Stimulated activated naive CD8-positive, alpha-beta T cell treated with anti-CD3 and anti-CD28 coated beads, Interleukin-15, Interleukin-2, amounts not matched to agents 100 ng/mL and 50 ng/mL, for 24 hours (primary cell): ENCODE measurements around the gene KRT76.

ENCODE experiments used
- H3K27ac Mint-ChIP-seq: one replicate; pipeline ENCODE4 v1.8.0; 2021; ENCODE audit warnings: mild to moderate bottlenecking, mixed read lengths
- H3K27me3 Mint-ChIP-seq: one replicate; pipeline ENCODE4 v1.8.0; 2021; ENCODE audit warnings: mixed read lengths
- H3K36me3 Mint-ChIP-seq: one replicate; pipeline ENCODE4 v1.8.0; 2021; ENCODE audit warnings: low read depth, mixed read lengths
- H3K4me1 Mint-ChIP-seq: one replicate; pipeline ENCODE4 v1.8.0; 2021; ENCODE audit warnings: low read depth, mixed read lengths
- H3K4me3 Mint-ChIP-seq: one replicate; pipeline ENCODE4 v1.8.0; 2021; ENCODE audit warnings: mild to moderate bottlenecking, mixed read lengths
- H3K9me3 Mint-ChIP-seq: one replicate; pipeline ENCODE4 v1.8.0; 2021; ENCODE audit warnings: mixed read lengths

Gene KRT76

GRCh38 chr12:52806169-52806811 lies 29.1 kb upstream of the KRT76 start:
- Mint-ChIP-seq H3K36me3 (no peaks in the 10 kb centered on the region), H3K4me3 (no peak overlapping the region), H3K4me1 (no peaks in the 10 kb centered on the region), H3K9me3 (no peaks in the 10 kb centered on the region), H3K27me3 (no peaks in the 10 kb centered on the region), H3K27ac (no peak overlapping the region)

GRCh38 chr12:52805739-52806138 lies 28.6 kb upstream of the KRT76 start:
- no peaks in the 10 kb centered on the region for H3K9me3 Mint-ChIP-seq
- no peak overlapping the region for H3K4me3 Mint-ChIP-seq
- no peaks in the 10 kb centered on the region for H3K36me3 Mint-ChIP-seq
- H3K4me1 Mint-ChIP-seq, result no peaks in the 10 kb centered on the region
- no peaks in the 10 kb centered on the region for H3K27me3 Mint-ChIP-seq
- no peak overlapping the region for H3K27ac Mint-ChIP-seq

GRCh38 chr12:52805000-52805399 lies 27.9 kb upstream of the KRT76 start:
- Mint-ChIP-seq H3K27me3 (no peaks in the 10 kb centered on the region), H3K4me1 (no peaks in the 10 kb centered on the region), H3K4me3 (no peak overlapping the region), H3K36me3 (no peaks in the 10 kb centered on the region), H3K9me3 (no peaks in the 10 kb centered on the region), H3K27ac (no peak overlapping the region)

GRCh38 chr12:52802442-52802841 lies 25.3 kb upstream of the KRT76 start:
- no peaks in the 10 kb centered on the region for H3K9me3 Mint-ChIP-seq
- H3K4me1 Mint-ChIP-seq, result no peaks in the 10 kb centered on the region
- H3K27me3 Mint-ChIP-seq, result no peaks in the 10 kb centered on the region
- H3K27ac Mint-ChIP-seq, result no peak overlapping the region
- no peak overlapping the region for H3K4me3 Mint-ChIP-seq
- H3K36me3 Mint-ChIP-seq, result no peaks in the 10 kb centered on the region

- no peaks in the 10 kb centered on the region for H3K27me3 Mint-ChIP-seq
- no peak overlapping the region for H3K27ac Mint-ChIP-seq
- no peaks in the 10 kb centered on the region for H3K36me3 Mint-ChIP-seq
- no peaks in the 10 kb centered on the region for H3K4me1 Mint-ChIP-seq
- no peak overlapping the region for H3K4me3 Mint-ChIP-seq
- H3K9me3 Mint-ChIP-seq, result no peaks in the 10 kb centered on the region
Measured at GRCh38 chr12:52801773-52802172, 24.6 kb upstream of the KRT76 start.

- Mint-ChIP-seq H3K27me3 (no peaks in the 10 kb centered on the region), H3K27ac (no peak overlapping the region), H3K4me1 (no peaks in the 10 kb centered on the region), H3K36me3 (no peaks in the 10 kb centered on the region), H3K9me3 (no peaks in the 10 kb centered on the region), H3K4me3 (no peak overlapping the region)
Measured at GRCh38 chr12:52800259-52800917, 23.2 kb upstream of the KRT76 start.

GRCh38 chr12:52799505-52800211 lies 22.5 kb upstream of the KRT76 start:
- H3K36me3 Mint-ChIP-seq, result no peaks in the 10 kb centered on the region

GRCh38 chr12:52798671-52799504 lies 21.7 kb upstream of the KRT76 start:
- Mint-ChIP-seq H3K36me3 (no peaks in the 10 kb centered on the region), H3K4me3 (no peak overlapping the region), H3K9me3 (no peaks in the 10 kb centered on the region), H3K27me3 (no peaks in the 10 kb centered on the region), H3K4me1 (peaks cover 8% of the 10 kb centered on the region), H3K27ac (no peak overlapping the region)

More at GRCh38 chr12:52799505-52800211, 22.5 kb upstream of the KRT76 start:
- Mint-ChIP-seq H3K27me3 (no peaks in the 10 kb centered on the region), H3K27ac (no peak overlapping the region), H3K4me1 (peaks cover under 1% of the 10 kb centered on the region), H3K9me3 (no peaks in the 10 kb centered on the region), H3K4me3 (no peak overlapping the region)

GRCh38 chr12:52798003-52798670 lies 21.0 kb upstream of the KRT76 start:
- H3K27me3 Mint-ChIP-seq, result no peaks in the 10 kb centered on the region
- peaks cover 9% of the 10 kb centered on the region for H3K4me1 Mint-ChIP-seq
- H3K36me3 Mint-ChIP-seq, result no peaks in the 10 kb centered on the region
- H3K27ac Mint-ChIP-seq, result no peak overlapping the region
- H3K9me3 Mint-ChIP-seq, result no peaks in the 10 kb centered on the region
- no peak overlapping the region for H3K4me3 Mint-ChIP-seq

- no peak overlapping the region for H3K4me3 Mint-ChIP-seq
- no peak overlapping the region for H3K27ac Mint-ChIP-seq
- H3K9me3 Mint-ChIP-seq, result no peaks in the 10 kb centered on the region
- peaks cover 12% of the 10 kb centered on the region for H3K4me1 Mint-ChIP-seq
- no peaks in the 10 kb centered on the region for H3K36me3 Mint-ChIP-seq
- no peaks in the 10 kb centered on the region for H3K27me3 Mint-ChIP-seq
Measured at GRCh38 chr12:52797529-52797894, 20.4 kb upstream of the KRT76 start.

GRCh38 chr12:52796839-52797528 lies 19.8 kb upstream of the KRT76 start:
- Mint-ChIP-seq H3K27me3 (no peaks in the 10 kb centered on the region), H3K4me3 (no peak overlapping the region), H3K36me3 (no peaks in the 10 kb centered on the region), H3K4me1 (peaks cover 14% of the 10 kb centered on the region), H3K27ac (no peak overlapping the region), H3K9me3 (no peaks in the 10 kb centered on the region)

- Mint-ChIP-seq H3K4me3 (no peak overlapping the region), H3K27me3 (peaks cover 3% of the 10 kb centered on the region), H3K4me1 (peaks cover 20% of the 10 kb centered on the region), H3K36me3 (no peaks in the 10 kb centered on the region), H3K27ac (no peak overlapping the region), H3K9me3 (no peaks in the 10 kb centered on the region)
Measured at GRCh38 chr12:52796429-52796794, 19.3 kb upstream of the KRT76 start.

- H3K9me3 Mint-ChIP-seq, result no peaks in the 10 kb centered on the region
- H3K36me3 Mint-ChIP-seq, result no peaks in the 10 kb centered on the region
- H3K4me1 Mint-ChIP-seq, result peaks cover 21% of the 10 kb centered on the region
- peaks cover 3% of the 10 kb centered on the region for H3K27me3 Mint-ChIP-seq
- no peak within 1 kb of the TSS for H3K27ac Mint-ChIP-seq
- no peak within 1 kb of the TSS for H3K4me3 Mint-ChIP-seq
Measured at GRCh38 chr12:52795694-52796428, 18.7 kb upstream of the KRT76 start, which contains the start of gene KRT3. KRT3 (minus strand) TSS chr12:52796117; CDS start chr12:52796042, 75 bp downstream.
